Peyer's patch (tissue), 4 donors: ENCODE results near the gene CCDC85B.
"Not testable (repeated sequence)": the region's sequence is repeated elsewhere in the genome, so short reads cannot be mapped to it uniquely, and the experiment has no call there.

Source experiments
- CTCF ChIP-seq, 6 experiments: fragments of 450-650 bp in 4 of 6; fragments of 200-600 bp in 2 of 6; sonication (generic) in 1 of 6; IDR thresholded peaks; one replicate each; pipeline ENCODE4 v1.5.1; 2017 to 2019; ENCODE audit warnings: antibody characterized with exemption in 6 of 6, mild to moderate bottlenecking in 3 of 6, moderate library complexity in 1 of 6
- POLR2A ChIP-seq, 2 donors: fragments of 450-650 bp; IDR thresholded peaks; one replicate each; pipeline ENCODE4 v1.5.1; 2017; ENCODE audit warnings: antibody characterized with exemption in 2 of 2, mild to moderate bottlenecking in 2 of 2, moderate library complexity in 2 of 2

GRCh38 chr11:65892137-65892540 lies 1.7 kb downstream of the CCDC85B start:
- not testable (repeated sequence) for TF ChIP-seq POLR2A, CTCF (IDR thresholded peaks at IDR 0.05)
